Activated T-helper 2 cell treated with anti-CD3 and anti-CD28 coated beads, Interferon-gamma antibody, Interleukin-2, Interleukin-4, amounts not matched to agents 10 μg/mL and 5 μg/mL and 100 μg/mL, durations not matched to agents 14 hours and 24 hours and 36 hours (primary cell): Measurements from ENCODE around the gene DYNC1H1. TPM values are rescaled to one million over a fixed set of nuclear protein-coding genes. Genes with fewer than 3 reads are reported as not detected.

Source experiments
- DNase-seq: peaks from one replicate; pipeline ENCODE4 v3.0.0; 2021; ENCODE audit warnings: low spot score
- H3K27ac Mint-ChIP-seq: one replicate; pipeline ENCODE4 v1.8.0; 2021; ENCODE audit warnings: mixed read lengths
- H3K27me3 Mint-ChIP-seq: one replicate; pipeline ENCODE4 v1.8.0; 2021; ENCODE audit warnings: low read depth, mixed read lengths
- H3K36me3 Mint-ChIP-seq: one replicate; pipeline ENCODE4 v1.8.0; 2021; ENCODE audit warnings: low read depth, mixed read lengths
- H3K4me1 Mint-ChIP-seq: one replicate; pipeline ENCODE4 v1.8.0; 2021; ENCODE audit warnings: low read depth, mixed read lengths
- H3K4me3 Mint-ChIP-seq: one replicate; pipeline ENCODE4 v1.8.0; 2021; ENCODE audit warnings: low read depth, mild to moderate bottlenecking, moderate library complexity, mixed read lengths
- H3K9me3 Mint-ChIP-seq: one replicate; pipeline ENCODE4 v1.8.0; 2021; ENCODE audit warnings: mixed read lengths
- intact Hi-C: fragments of 100-400 bp; cut with micrococcal nuclease; formaldehyde crosslinking; loops from one replicate; pipeline ENCODE4 v1.15.1; 2023
- total RNA-seq: library from RNA; stranded (reverse); gene quantifications from 2 replicates; pipeline ENCODE4 v1.2.3, GENCODE V29; 2022

The DYNC1H1 gene
- total RNA-seq, 1 donor from 2014 or later = 286 TPM

GRCh38 chr14:102105369-102105768, 141.0 kb downstream of the DYNC1H1 start:
- no peaks in the 10 kb centered on the region for H3K4me1 Mint-ChIP-seq
- H3K9me3 Mint-ChIP-seq = peaks cover 9% of the 10 kb centered on the region
- H3K36me3 Mint-ChIP-seq = no peaks in the 10 kb centered on the region
- H3K4me3 Mint-ChIP-seq = no peak overlapping the region
- peaks cover 4% of the 10 kb centered on the region for H3K27me3 Mint-ChIP-seq
- DNase-seq = no peak
- intact Hi-C loops = no loop called here
- no peak overlapping the region for H3K27ac Mint-ChIP-seq

Other genes starting within 250 kb of the DYNC1H1 start
- gene PPP2R5C, start 202.9 kb upstream of the DYNC1H1 start, total RNA-seq = 170 and 174 TPM in 2 replicates
- 995 and 1,017 TPM in 2 replicates for gene HSP90AA1, start 122.5 kb downstream of the DYNC1H1 start, total RNA-seq
- gene WDR20, start 175.3 kb downstream of the DYNC1H1 start, total RNA-seq = 35.3 and 37.0 TPM in 2 replicates